SHP77 treated with DMSO at 0.1 percent for 48 hours (cell line): ENCODE measurements around the gene KLK8.
"Not testable (repeated sequence)": the region's sequence is repeated elsewhere in the genome, so short reads cannot be mapped to it uniquely, and the experiment has no call there.

ENCODE experiments used
- DNase-seq: peaks from one replicate; lab custom pipeline; 2025; lab: John Stamatoyannopoulos, UW

Gene KLK8

GRCh38 chr19:51018745-51019543 lies 17.5 kb upstream of the KLK8 start:
- no peak for DNase-seq

GRCh38 chr19:51016798-51017683 lies 15.6 kb upstream of the KLK8 start:
- DNase-seq, result no peak

GRCh38 chr19:51015691-51016267 lies 14.4 kb upstream of the KLK8 start:
- DNase-seq, result no peak

- DNase-seq, result no peak
These were observed 12.8 kb upstream of the KLK8 start for GRCh38 chr19:51014242-51014641.

DNA sequence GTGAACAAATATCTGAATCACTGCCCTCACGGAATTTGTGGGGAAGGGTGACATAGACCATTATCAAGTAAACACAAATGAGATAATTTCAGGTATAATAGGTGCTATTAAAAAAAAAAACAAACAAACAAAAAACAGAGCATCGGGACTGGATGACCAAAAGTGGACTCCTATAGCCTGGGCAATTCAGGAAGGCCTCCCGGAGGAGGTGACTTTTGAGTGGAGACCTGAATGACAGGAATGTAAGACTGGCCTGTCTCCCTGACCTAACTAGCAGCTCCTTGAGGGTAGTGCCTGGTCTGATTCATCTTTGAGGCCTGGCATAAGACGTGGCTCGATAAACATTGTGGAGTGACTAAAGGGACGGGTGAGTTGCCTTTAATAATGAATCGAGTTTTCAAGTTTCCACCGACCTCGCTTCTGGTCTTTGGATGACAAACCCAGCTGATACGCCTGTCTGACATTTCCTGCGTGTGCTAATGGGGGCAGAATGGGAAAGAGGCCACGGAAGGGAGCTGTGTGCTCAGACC lies 11.3 kb upstream of the KLK8 start:
- DNase-seq, result no peak

DNA sequence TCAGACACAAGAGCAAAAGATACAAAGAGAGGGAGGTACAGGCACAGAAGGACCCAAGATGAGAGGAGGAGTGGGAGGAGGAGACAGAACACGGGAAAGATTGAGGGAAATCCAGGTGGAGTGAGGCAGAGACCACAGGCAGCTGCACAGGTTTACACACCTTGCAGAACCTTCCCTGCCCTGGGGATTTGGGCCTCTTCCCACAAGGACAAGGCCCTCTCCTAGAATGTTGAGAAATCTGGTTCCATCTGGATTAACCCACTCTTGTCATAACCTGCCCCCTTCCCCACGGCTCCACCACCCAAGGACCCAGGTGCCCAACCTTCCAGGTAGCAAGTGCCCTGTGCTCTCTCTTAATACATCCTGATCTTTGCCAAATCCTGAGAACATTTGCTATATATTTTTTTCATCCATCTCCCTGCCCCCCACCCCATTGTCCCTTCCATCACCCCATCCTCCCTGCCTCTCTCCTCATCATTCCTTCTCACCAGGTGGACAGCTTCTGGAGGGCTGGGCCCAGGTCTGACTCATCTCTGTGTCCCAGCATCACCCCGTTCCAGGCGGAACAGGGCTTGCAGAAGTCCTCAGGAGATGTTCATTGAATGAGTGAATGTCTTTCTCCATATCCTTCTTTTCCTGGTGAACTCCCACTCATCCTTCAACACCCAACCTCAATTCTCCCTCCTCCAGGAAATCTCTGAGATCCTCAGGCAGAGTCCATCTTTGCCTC lies 8.8 kb upstream of the KLK8 start:
- DNase-seq, result no peak

DNA sequence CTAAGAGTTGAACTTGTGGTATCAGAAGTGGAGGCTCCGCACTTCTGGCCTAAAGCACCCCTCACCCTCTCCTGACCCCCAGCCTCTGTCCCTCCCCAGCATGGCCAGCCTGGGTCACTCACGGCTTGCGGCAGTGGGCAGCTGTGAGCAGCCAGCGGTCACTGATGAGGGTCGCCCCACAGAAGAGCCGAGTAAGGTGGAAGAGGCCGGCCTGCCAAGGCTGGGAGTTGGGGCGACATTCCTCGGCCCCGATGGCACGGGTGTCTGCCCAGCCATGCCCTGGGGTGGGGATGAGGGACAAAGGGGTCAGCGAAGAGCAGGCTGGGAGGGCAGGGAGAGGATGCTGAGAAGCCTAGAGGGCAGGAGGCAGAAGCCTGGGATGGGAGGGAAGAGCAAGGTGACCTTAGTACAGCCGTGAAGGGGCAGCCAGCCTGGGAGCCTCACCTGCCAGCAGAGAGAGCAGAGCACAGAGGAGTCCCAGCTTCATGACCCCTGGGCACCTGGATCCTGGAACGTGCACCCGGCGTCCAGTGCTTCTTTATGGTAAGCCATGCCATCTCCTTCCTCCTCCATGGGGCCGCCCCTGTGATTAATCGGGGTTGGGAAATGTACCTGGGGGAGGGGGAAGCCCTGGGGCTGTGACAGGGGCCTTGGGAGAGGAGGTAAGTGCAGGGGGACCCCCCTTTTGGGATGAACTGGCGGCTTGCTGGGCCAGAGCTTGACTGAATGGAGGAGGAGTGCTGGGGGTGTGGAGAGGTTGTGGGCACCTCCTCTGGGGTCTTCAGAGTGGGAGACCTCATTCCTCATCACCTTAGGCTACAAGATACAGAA lies 7.9 kb upstream of the KLK8 start:
- DNase-seq, result no peak

DNA sequence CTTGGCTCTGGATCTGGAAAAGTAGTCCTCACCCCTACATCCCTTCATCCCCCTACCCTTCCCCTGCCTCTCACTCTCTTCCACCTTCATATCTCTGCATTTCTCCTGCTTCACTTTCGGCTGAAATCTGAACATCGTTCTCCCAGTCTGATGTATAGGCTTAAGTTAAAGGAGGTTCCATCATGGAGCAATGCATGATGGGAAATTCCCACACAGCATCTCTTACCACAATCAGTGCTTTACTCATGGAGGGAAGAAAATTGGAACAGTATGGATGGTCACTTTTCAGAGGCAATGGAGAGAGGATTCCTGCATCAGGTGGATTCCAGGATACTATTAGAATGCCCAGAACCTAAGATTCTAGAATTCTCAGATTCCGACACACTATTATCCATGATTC lies 6.1 kb upstream of the KLK8 start:
- DNase-seq, result no peak

DNA sequence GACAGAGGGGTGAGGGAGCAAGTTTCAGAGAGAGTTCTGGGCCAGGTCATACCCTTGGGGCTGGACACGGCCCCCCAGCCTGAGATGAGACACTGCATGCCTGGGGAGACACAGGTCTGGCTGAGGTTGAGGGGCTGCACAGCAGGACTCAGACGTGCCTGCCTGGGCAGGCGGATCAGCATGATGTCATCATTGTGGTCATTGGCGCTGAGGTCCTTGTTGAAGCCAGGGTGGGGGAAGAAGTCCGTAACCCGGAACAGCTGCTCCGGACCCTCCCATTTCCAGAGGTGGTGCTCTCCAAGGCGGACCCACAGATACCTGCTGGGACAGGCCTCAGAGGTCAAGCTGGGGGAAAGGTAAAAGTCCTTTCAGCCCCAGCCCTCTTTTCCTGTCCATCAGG lies 5.0 kb upstream of the KLK8 start:
- no peak for DNase-seq

GRCh38 chr19:51005248-51005647 lies 3.8 kb upstream of the KLK8 start:
- DNase-seq, result no peak

GRCh38 chr19:51003316-51003715 lies 1.9 kb upstream of the KLK8 start:
- DNase-seq, result no peak

DNA sequence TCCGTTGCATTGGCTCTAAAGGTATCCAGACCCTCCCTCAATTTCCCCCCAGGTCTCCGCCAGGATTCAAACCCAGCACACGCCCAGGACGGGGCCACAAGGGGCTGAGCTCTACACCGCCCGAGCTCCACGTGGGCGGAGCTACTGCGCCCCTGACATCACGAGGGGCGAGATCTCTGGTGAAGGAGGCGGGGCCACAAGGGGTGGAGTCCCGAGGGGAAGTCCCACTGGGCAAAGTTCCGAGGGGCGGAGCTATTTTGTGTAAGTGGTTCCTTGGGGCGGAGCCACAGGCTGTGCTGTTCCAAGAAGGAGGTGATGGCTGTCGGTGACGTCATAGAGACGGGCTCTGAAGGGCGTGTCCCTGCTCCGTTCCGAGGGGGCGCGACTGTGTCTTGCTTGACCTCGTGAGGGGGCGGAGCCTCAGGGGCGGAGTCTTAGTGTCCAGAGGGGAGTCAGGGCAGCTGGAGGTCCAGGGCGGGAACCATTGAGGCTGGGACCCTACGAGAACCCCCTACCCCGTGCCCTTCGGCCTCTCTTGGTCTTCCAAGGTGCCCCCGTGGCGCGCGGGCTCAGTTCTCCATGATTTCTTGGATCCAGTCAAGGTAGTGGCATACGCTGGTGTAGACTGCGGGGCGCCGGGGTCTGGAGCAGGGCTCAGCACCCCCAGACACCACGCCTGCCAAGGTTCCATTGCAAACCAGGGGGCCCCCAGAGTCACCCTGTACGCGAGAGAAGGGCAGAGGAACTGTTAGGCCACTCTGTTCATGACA lies 1.3 kb upstream of the KLK8 start:
- DNase-seq, result no peak

DNA sequence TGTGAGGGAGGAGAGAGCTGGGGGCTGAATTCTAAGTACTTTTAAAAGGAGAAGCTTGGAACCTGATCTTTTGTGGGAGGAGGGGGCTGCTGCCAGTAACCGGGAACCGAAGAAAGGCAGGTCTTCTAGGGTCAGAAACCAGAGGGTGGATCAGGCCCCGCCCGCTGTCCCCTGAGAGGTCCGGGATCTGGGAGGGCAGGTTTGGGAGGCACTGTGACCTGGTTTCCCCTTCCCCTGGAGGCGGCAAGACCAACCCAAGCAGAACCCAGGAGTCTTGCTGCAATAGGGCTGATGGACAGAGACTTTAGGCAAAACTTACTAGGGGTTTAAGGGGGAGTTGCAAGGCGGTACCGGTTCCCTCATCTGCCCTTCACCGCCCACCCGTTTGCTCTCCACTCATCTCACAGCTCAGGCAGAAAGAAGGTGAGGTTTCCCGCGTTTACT lies 707 bp upstream of the KLK8 start:
- DNase-seq, result no peak

DNA sequence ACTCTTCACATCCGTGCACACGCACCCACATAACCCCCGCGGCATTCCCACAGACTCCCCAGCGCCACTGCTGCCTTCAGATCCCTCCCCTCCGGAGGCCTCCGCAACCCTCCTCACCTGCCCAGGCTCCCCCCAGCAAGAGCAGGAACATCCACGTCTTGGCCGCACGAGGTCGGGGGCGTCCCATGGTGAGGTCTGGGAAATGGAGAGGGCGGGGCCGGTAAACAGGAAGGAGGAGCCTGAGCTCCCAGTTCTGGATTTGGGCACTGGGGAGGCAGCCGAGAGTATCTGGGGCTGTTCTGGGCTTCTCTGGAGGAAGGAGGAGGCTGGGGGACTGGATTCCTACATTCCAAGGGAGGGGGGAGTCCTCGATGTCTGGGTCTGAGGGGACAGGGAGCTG lies 423 bp downstream of the KLK8 start:
- DNase-seq, result no peak

DNA sequence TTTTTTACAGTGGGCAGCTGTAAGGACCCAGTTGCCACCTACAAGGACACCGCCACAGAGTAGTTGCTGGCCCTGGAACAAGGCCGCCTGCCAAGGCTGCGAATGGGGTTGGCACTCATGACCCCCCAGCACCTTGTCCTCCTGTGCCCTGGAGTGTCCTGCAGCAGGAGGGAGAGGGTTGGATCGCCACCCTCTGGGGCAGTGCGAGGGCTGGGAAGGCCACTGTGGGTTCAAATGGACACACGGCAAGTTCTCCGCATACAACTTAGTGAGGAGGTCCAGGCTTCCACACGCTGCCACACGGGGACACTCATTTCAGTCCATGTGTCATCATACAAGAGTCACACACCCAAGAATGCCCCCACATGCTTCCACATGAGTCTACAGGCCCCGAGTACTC lies 978 bp downstream of the KLK8 start:
- no peak for DNase-seq

DNA sequence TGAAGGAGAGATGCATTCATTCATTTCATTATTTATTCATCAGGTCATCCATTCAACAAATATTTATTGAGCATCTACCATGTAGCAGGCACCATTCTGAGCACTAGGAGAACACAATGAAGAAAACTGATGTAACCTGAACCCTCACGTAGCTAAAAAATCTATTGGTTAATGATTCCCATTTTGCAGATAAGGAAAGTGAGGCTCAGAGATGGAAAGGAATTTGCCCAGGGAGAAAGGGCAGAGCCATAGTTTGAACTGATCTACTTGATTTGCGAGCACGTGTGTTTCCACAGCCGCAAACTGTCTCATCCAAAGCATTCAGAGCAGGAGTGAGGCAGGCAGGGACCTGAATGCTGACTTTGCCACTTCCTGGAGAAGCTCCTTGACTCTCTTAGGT lies 2.7 kb downstream of the KLK8 start:
- DNase-seq, result no peak

DNA sequence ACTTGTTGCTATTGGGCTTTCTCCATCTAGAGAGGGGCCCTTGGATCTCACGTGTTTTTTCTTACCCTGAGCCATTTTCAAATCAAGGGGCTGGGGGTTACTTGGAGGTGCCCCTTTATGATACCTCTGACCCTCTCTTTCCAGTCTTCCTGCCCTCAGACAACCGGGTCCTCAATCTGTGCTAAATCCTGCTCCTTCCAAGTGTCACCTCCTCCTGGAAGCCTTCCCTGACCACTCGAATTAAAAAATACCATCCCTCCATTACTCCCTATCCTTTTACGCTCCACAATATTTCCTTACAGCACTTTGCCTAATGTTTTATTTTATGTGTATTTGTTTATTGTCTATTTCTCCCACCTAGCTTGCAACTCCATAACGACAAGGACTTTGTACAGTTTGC lies 3.3 kb downstream of the KLK8 start:
- DNase-seq, result no peak

DNA sequence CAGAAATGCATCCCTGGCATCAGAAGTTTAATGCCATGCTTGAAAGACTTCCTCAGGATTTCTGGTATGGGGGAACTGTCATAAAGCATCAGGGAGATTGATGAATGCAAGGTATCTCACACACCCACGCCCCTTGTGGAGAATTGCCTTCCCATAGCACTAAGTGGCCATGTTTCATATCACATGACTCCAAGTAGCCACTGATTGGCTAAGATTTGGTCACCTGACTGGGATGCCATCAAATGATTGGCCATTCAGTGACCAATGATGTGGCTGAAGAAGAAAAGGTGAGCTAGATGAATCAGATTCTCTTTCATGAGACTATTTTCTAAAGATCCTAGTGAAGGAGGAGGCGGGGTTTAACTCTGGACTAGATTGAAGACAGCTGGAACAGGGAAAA lies 7.3 kb downstream of the KLK8 start:
- DNase-seq, result no peak

GRCh38 chr19:50992666-50993035 lies 8.8 kb downstream of the KLK8 start:
- no peak for DNase-seq

DNA sequence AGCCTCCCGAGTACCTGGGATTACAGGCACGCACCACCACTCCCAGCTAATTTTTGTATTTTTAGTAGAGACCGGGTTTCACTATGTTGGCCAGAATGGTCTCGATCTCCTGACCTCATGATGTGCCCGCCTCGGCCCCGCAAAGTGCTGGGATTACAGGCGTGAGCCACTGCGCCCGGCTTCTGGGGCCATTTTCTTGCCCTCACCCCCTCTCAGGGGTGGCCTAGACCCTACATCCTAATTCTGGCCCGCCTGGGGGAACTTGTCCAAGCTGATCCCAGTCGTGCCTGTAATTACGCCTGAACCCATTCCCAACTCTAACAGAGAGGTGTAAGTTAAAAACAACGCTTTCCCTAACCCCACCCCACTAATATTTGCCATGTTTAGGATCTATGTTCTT lies 17.0 kb downstream of the KLK8 start:
- DNase-seq, result not testable (repeated sequence)
